ENCODE data around the gene TMEM266. TPM values are rescaled to one million over a fixed set of nuclear protein-coding genes. Genes with fewer than 3 reads are reported as not detected.
A peak's percentile ranks its signal among the peaks of the same experiment; 100 is the strongest.

TMEM266 gene
- total and polyA plus RNA-seq, 2 of the 4 experiments (the other 2 are of a cell fraction): not detected

DNA sequence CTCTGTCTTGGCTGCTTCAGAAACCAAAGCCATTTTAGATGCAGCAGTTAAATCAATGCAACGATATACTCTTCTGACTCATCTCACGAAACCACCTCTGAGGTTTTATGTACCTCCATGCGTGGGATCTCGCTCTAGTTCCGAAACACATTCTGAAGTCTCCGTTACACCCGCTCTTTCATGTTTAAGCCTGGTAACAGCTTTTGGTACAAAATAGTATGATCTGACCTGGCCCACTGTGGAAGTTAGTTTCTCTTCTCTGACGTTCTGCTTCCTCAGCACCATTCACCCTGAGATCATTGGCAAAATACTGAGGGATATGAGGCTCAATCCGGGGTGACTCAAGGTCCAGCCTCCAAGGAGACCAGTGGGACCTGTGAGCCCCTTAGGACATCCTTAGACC lies 121.9 kb downstream of the TMEM266 start:
- no peak overlapping the region for H3K27ac ChIP-seq (ENCODE audit: insufficient read depth, low read length)
- peak overlapping the region; percentile 9 for H2BK5ac ChIP-seq (ENCODE audit: low read depth, low read length, poor library complexity, severe bottlenecking)
- H3K56ac ChIP-seq (ENCODE audit: extremely low read depth, insufficient read depth, low read length): no peak overlapping the region
- ChIA-PET POLR2A (ENCODE audit: unreplicated experiment) (no interaction called here), CTCF (no interaction called here)
- in situ Hi-C loops (cut with MboI; ENCODE audit: low sequenced_read_pairs) (no loop called here), dilution Hi-C loops (cut with HindIII; ENCODE audit: low sequenced_read_pairs, unreplicated experiment) (no loop called here), intact Hi-C loops (cut with micrococcal nuclease) (no loop called here)
- H2AK5ac ChIP-seq (ENCODE audit: low read depth, low read length): peak overlapping the region; percentile 93
- H3K9me1 ChIP-seq (ENCODE audit: insufficient read depth, low read length): peaks cover 26% of the 10 kb centered on the region
- peak overlapping the region; percentile 70 for H4K91ac ChIP-seq (ENCODE audit: insufficient read depth, low read depth, low read length)
- DNase-seq: no peak
- H3K27me3 ChIP-seq (ENCODE audit: control insufficient read depth, insufficient read depth, low read length): no peaks in the 10 kb centered on the region; the same call in 1 of the 2 replicates
- H3K18ac ChIP-seq (ENCODE audit: low read depth, low read length): peak overlapping the region; percentile 2; the same call in 1 of the 2 replicates
- peak overlapping the region; percentile 73 for H2BK120ac ChIP-seq (ENCODE audit: low read depth, low read length)
- no TSS peak for BruUV-seq (replicated peaks)
- H4K8ac ChIP-seq (ENCODE audit: low read depth in 2 of 2, low read length in 2 of 2): peak overlapping the region in 1 of 2 experiments; percentile 58; a peak in 2 of 4 replicates
- H3K4ac ChIP-seq (ENCODE audit: low read depth, low read length): peak overlapping the region; percentile 90
- peaks cover 9% of the 10 kb centered on the region for H3K4me1 ChIP-seq (ENCODE audit: control insufficient read depth, insufficient read depth, low read length)
- H3K23ac ChIP-seq (ENCODE audit: low read depth, low read length): peak overlapping the region; percentile 54; the same call in 1 of the 2 replicates
- peak overlapping the region; percentile 36; the same call in 2 of the 3 replicates for H2BK15ac ChIP-seq (ENCODE audit: low read depth, low read length)
- H2AK9ac ChIP-seq (replicated peaks; ENCODE audit: low read depth, low read length, poor library complexity): peak overlapping the region; percentile 52
- no peaks in the 10 kb centered on the region; the same call in 1 of the 2 replicates for H4K20me1 ChIP-seq (ENCODE audit: insufficient read depth, low read length)
- H3K79me1 ChIP-seq (ENCODE audit: low read depth in 1 of 2, low read length in 2 of 2): no peaks in the 10 kb centered on the region
- no peaks in the 10 kb centered on the region for H3K36me3 ChIP-seq (ENCODE audit: control insufficient read depth, insufficient read depth, low read length)
- no peak for TF ChIP-seq RCOR1 (IDR thresholded peaks at IDR 0.05; ENCODE audit: insufficient replicate concordance, low read length)
- TF ChIP-seq MAZ (IDR thresholded peaks at IDR 0.05; ENCODE audit: borderline replicate concordance, low read depth, low read length): no peak
- H4K5ac ChIP-seq (ENCODE audit: low read depth, low read length): no peak overlapping the region; the same call in 1 of the 2 replicates
- peak overlapping the region; percentile 71; the same call in 1 of the 2 replicates for H2BK20ac ChIP-seq (ENCODE audit: low read depth, low read length)
- H3K9me3 ChIP-seq (ENCODE audit: control insufficient read depth, insufficient read depth, low read length): no peaks in the 10 kb centered on the region
- ATAC-seq (ENCODE audit: low read depth): no peak
- 100% methylated on average over 1 of the region's 9 CpGs; no CpG with 5 or more reads in 1 of the 2 experiments for WGBS, 2 experiments (ENCODE audit: extremely low coverage in 2 of 2, insufficient read length in 1 of 2)
- H2AFZ ChIP-seq (replicated peaks; ENCODE audit: low read length, poor library complexity): peak overlapping the region; percentile 76
- no peak overlapping the region for H3K4me2 ChIP-seq (ENCODE audit: low read depth, low read length)
- H3K9ac ChIP-seq (ENCODE audit: low read depth, low read length): no peak overlapping the region
- H3K4me3 ChIP-seq (ENCODE audit: insufficient read depth, low read depth, low read length): no peak overlapping the region
- H3K14ac ChIP-seq (replicated peaks; ENCODE audit: low read depth, low read length): peak overlapping the region; percentile 72
